ELF-1 (cell line): ENCODE results near the gene HIGD1A.

Experiments
- DNase-seq: peaks from one replicate; pipeline ENCODE4 v3.0.0-alpha.2; 2016; ENCODE audit warnings: low read depth, low spot score

HIGD1A gene

DNA sequence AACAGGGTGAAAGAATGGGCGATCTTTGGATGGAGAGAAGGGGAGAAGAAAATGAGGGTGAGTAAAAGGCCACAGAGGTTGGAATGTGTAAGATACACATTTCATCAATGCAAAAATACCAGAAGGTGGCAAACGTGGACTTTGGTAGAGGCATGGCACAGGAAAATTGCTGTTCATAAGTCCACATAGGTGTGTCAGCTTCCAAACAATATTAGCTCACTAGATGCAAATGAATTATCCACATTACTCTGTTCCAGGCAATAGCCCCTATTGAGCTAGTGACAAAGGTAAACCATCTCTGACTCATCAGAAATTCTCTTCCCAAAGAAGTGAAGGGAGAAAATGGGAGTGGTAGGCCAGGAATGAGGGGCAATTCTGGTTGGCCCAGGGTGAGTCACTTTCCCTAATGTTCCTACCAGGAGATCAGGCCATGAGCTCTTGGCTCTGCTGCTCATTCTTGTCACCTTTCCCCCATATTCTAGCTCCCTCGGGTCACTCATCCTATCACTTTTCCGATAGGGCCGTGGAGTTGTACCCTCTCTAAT, 24.9 kb upstream of the HIGD1A start:
- DNase-seq = no peak

DNA sequence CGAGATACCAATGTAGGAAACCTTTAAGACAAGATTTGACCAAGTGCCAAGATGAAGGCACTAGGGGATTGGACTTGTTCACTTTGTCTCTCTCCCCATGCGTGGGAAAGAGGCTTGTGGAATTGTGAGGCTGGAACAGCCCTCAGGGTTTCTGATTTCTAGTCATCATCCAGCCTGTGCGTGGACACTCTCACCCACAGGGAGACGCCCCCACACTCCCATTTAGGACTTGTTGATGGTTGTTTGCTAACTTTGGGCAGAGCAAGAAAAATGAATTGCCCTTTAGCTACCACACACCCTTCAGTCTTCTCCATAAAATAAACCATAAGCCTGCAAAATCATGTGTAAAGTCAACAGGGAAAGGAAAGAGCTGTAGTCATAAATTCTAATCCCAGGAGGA, 23.4 kb upstream of the HIGD1A start:
- no peak for DNase-seq

DNA sequence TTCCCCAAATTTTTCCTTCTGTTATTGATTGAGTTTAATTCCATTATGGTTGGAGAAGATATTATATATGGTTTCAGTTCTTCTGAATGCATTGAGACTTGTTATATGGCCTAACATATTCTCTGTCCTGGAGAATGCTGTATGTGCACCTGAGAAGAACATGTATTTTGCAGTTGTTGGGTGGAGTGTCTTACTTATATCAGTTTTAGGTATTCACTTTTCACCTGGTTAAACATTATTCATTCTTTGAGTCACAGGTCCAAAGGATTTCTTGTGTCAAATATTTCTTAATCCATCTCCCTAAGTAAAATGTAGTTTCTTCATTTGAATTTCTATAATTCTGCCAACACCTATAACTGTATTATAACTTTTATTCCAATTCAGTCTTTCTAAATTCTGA, 22.7 kb upstream of the HIGD1A start:
- no peak for DNase-seq

- DNase-seq = no peak
These were observed 21.9 kb upstream of the HIGD1A start for GRCh38 chr3:42826141-42826540.

GRCh38 chr3:42823351-42823750, 19.1 kb upstream of the HIGD1A start:
- no peak for DNase-seq

- no peak for DNase-seq
These were observed 18.5 kb upstream of the HIGD1A start for GRCh38 chr3:42822828-42823227.

DNA sequence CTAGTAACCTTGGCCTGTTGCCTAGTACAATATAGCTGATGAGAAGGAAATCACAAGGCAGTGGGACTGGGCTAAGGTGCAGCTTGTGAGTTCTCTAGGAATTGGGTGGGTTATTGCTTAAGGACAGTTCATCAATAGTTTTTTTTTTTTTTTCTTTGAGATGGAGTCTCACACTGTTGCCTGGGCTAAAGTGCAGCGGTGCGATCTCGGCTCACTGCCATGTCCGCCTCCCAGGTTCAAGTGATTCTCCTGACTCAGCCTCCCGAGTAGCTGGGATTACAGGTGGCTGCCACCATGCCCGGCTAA, 16.4 kb upstream of the HIGD1A start:
- DNase-seq = no peak

DNA sequence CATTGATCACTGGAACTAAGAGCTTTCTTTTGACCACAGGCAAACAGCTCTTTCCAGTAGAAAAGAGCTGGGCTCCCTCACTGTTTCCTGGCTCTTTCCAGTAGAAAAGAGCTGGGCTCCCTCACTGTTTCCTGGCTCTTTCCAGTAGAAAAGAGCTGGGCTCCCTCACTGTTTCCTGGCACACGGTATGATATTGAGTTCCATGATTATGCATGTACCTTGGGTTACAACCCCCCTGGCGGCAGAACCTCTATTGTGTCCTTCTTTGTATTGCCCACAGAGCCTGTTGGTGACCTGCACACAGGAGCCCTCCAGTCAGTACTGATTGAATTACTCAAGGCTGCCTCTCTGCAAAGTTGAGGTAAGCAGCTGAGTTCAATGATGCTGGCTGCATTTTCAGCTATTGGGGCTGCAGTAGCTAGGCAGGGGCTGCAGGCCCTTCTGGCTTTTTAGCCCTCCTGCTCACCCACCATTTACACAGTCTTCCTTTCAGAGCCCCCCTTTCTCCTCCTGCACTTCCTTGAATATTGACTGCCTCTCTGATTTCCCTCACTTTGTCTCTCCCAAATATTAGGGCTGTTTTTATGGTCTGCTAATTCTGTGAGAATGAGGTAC, 15.2 kb upstream of the HIGD1A start:
- DNase-seq = peak; percentile 27

DNA sequence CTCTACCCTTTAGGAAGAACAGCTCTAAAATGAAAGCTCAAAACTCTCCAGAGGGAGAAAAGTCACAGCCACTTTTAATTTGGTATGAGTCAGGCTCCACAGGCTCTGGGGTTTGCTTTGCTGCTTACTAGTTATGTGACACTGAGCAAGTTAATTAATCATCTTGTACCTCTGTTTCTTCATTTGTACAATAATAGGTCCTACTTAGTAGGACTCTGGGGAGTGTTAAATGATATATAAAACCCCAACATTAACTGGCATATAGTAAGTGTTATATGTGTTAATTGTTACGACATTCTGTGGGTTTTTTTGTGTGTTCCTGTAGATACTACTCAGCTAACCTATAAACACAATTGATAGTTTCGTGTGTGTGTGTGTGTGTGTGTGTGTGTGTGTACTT, 11.5 kb upstream of the HIGD1A start:
- no peak for DNase-seq

GRCh38 chr3:42814914-42815507, 10.7 kb upstream of the HIGD1A start:
- no peak for DNase-seq

GRCh38 chr3:42814246-42814645, 10.0 kb upstream of the HIGD1A start:
- no peak for DNase-seq

DNA sequence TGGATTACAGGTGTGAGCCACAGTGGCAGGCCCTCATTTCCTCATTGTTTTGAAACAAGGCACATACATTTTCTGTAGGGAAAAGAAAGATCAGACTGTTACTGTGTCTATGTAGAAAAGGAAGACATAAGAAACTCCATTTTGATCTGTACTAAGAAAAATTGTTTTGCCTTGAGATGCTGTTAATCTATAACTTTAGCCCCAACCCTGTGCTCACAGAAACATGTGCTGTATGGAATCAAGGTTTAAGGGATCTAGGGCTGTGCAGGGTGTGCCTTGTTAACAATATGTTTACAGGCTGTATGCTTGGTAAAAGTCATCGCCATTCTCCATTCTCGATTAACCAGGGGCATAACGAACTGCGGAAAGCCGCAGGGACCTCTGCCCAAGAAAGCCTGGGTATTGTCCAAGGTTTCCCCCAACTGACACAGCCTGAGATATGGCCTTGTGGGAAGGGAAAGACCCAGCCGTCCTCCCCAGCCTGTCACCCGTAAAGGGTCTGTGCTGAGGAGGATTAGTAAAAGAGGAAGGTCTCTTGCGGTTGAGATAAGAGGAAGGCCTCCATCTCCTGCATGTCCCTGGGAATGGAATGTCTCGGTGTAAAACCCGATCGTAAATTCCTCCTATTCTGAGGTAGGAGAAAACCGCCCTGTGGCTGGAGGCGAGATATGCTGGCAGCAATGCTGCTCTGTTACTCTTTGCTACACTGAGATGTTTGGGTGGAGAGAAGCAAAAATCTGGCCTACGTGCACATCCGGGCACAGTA, 7.0 kb upstream of the HIGD1A start:
- DNase-seq = peak; percentile 88

DNA sequence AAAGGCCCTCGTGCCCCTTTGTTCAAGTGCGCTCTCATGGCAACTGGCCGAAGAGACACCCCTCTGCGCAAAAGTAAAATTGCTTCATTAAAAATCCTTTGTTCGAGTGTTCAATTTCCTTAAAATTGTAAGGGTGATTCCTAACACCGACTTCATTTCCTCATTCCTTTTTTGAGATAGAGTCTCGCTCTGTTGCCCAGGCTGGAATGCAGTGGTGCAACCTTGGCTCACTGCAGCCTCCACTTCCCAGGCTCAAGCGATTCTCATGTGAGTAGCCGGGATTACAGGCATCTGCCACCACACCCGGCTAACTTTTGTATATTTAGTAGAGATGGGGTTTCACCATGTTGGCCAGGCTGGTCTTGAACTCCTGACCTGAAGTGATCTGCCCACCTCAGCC, 6.4 kb upstream of the HIGD1A start:
- DNase-seq = peak; percentile 53

DNA sequence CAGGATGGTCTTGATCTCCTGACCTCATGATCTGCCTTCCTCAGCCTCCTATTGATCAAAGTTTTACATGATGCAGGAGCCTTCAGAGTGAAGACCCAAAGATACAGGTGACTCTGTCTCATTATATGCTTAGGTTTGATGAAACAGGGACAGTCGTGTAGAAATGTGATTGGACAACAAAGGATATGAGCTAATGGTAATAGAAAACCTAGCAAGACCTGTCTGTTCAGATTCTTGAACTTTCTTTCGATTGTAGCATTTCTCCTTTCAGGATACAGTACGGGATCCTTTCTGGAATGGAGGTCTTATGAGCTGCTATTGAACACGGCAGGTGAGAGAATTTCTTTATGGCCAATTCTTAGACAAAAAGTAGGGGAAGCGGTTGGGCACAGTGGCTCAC, 4.9 kb upstream of the HIGD1A start, which contains the start of gene ACKR2:
TSS of gene ACKR2 (plus strand) at position 244 of the 400 bp plus-strand sequence. CDS start 55,058 bp downstream, outside the sequence.
- no peak for DNase-seq

DNA sequence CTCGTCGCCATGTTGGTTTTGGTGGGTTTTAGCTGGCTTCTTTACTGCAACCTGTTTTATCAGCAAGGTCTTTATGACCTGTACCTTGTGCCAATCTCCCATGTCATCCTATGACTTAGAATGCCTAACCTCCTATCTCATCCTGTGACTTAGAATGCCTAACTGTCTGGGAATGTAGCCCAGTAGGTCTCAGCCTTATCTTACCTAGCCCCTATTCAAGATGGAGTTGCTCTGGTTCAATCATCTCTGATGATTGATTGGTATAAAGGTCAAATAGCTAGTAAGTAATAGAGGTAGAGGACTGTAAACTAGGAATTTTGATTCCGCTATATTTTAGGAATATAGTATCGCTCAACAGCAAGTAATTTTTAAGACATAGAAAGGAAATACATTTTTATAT, 3.6 kb upstream of the HIGD1A start:
- DNase-seq = no peak

DNA sequence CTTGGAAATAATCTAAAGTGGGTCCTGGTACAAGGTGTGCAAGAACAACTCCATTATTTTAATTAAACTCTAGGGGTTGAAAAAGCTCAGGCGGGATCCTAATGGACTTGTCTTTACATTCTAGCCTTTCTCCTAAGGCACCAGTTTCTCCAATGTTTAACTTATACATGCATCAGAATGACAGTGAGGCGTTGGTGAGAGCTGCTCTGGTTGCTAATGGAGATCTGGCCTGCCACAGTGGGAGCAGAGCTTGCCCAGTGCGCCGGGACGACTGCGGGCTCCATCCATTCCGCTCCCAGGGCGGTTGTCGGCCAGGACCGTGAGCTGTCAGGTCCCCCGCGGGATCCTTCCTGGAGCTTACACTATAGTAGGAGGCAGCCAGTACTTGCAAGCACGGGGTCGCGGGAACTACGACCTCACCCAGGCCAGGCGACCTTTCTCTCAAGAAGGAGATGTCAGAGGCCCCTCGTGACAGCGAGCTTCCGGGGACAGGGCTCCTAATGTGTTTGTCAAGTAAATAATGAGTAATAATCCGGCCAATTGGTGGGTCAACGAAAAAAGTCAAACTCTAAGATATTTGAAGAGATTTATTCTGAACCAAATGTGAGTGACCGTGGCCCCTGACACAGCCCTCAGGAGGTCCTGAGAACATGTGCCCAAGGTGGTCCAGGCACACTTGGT, 991 bp upstream of the HIGD1A start:
- DNase-seq = peak; percentile 64

DNA sequence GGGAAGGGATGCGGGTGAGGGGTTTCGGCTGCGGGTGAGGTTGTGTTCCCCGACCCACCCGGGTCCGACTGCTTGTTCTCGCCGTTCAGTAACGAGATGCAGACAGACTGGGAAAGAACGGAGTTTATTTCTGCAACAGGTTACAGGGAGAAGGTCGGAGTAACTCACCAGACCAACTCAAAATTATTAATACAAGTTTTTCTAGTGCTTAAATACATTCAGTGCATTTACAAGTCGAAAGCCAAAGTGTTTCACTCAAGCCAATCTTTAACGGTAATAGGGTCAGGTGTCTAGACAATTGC, 492 bp upstream of the HIGD1A start:
- DNase-seq = no peak

- DNase-seq = peak; percentile 67
These were observed 730 bp downstream of the HIGD1A start for GRCh38 chr3:42803414-42804105.

- DNase-seq = no peak
These were observed 1.3 kb downstream of the HIGD1A start for GRCh38 chr3:42802876-42803413.

- no peak for DNase-seq
These were observed 2.5 kb downstream of the HIGD1A start for GRCh38 chr3:42801784-42802183.

DNA sequence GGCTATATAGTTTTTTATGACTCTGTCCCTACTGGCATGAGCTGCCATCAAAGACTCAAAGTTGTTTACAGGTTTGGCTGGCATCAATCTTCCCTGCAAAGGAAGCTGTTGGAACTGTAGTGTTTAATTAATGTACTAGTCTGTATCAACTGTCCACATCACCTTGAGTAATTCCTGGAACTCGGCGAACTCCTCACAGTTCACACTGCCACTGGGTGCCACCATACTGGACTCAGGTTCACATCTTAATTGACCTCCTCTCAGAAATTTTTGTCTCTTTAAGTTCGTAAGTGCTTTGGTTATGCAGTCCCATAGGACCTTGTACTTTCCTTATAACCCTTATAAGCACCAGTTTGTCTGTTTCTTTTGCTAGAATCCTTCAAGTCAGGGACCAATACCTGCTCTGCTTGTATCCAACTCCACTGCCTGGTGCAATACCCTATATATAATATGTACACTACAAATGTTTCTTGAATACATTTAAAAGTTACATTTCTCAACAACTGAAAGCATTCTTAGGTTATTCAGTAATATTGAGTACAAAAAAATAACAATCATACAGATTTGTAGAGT, 3.2 kb downstream of the HIGD1A start:
- no peak for DNase-seq
